HEK293 (cell line): ENCODE data around the gene CYP1B1.

Experiments
- CTCF ChIA-PET: fragments of 350-600 bp; formaldehyde crosslinking; extraction: SDS; loops from one replicate; lab custom pipeline; 2021; ENCODE audit warnings: antibody characterized with exemption; lab: Yijun Ruan, JAX
- POLR2A ChIA-PET: fragments of 300-600 bp; formaldehyde crosslinking; extraction: SDS; loops from one replicate; lab custom pipeline; 2020; ENCODE audit warnings: antibody characterized with exemption, inconsistent platforms; lab: Yijun Ruan, JAX
- H3K27ac ChIP-seq: fragments of 200-500 bp; sonication (Bioruptor generic); 2 replicates; pipeline ENCODE4 v1.5.1; 2014; ENCODE audit warnings: low read depth, low read length, control low read depth, inconsistent platforms; ENCODE audit errors: extremely low read depth
- H3K36me3 ChIP-seq, 2 experiments: fragments of 200-500 bp in 1 of 2; sonication (Bioruptor generic) in 1 of 2; 1 replicate in 1 of 2; 2 replicates in 1 of 2; pipeline ENCODE4 v1.5.1; 2014 to 2017; ENCODE audit warnings: inconsistent platforms in 2 of 2, low read length in 2 of 2; ENCODE audit not compliant: control insufficient read depth in 2 of 2, insufficient read depth in 1 of 2
- H3K4me1 ChIP-seq: fragments of 200-500 bp; sonication (Bioruptor generic); 2 replicates; pipeline ENCODE4 v1.5.1; 2014; ENCODE audit warnings: mild to moderate bottlenecking, low read length, inconsistent platforms; ENCODE audit not compliant: control insufficient read depth, insufficient read depth
- H3K4me3 ChIP-seq: 2 replicates; pipeline ENCODE4 v1.5.1; 2011; ENCODE audit warnings: low read depth, mild to moderate bottlenecking, control low read depth, low read length, moderate library complexity
- H3K9me3 ChIP-seq: fragments of 200-500 bp; sonication (Bioruptor generic); 2 replicates; pipeline ENCODE4 v1.5.1; 2014; ENCODE audit warnings: low read depth, low read length, inconsistent platforms; ENCODE audit not compliant: control insufficient read depth, insufficient read depth
- EGR2 ChIP-seq: fragments of 450-650 bp; formaldehyde crosslinking; IDR thresholded peaks from 2 replicates; pipeline ENCODE4 v1.5.1; 2016; ENCODE audit warnings: low read depth, missing biosample characterization, missing genetic modification characterization
- HOXD13 ChIP-seq: sonication (generic); formaldehyde crosslinking; IDR thresholded peaks from 2 replicates; pipeline ENCODE4 v1.8.0; 2022; ENCODE audit warnings: missing genetic modification reagents, borderline replicate concordance
- MEIS1 ChIP-seq: sonication (generic); formaldehyde crosslinking; IDR thresholded peaks from 2 replicates; pipeline ENCODE4 v1.8.1; 2022; ENCODE audit warnings: missing genetic modification reagents, mild to moderate bottlenecking, borderline replicate concordance
- MYNN ChIP-seq: fragments of 450-650 bp; formaldehyde crosslinking; IDR thresholded peaks from 2 replicates; pipeline ENCODE4 v1.5.1; 2016; ENCODE audit warnings: missing biosample characterization, missing genetic modification characterization, borderline replicate concordance
- MZF1 ChIP-seq: fragments of 450-650 bp; formaldehyde crosslinking; IDR thresholded peaks from 2 replicates; pipeline ENCODE4 v1.5.1; 2017; ENCODE audit warnings: missing biosample characterization, missing genetic modification characterization, borderline replicate concordance
- YY2 ChIP-seq: fragments of 450-650 bp; formaldehyde crosslinking; IDR thresholded peaks from 2 replicates; pipeline ENCODE4 v1.5.1; 2016; ENCODE audit warnings: missing biosample characterization, missing genetic modification characterization
- ZEB2 ChIP-seq: fragments of 450-650 bp; formaldehyde crosslinking; IDR thresholded peaks from 2 replicates; pipeline ENCODE4 v1.5.1; 2016; ENCODE audit warnings: missing biosample characterization, missing genetic modification characterization
- ZFP69B ChIP-seq: fragments of 450-650 bp; formaldehyde crosslinking; IDR thresholded peaks from 2 replicates; pipeline ENCODE4 v1.5.1; 2016; ENCODE audit warnings: missing biosample characterization, missing genetic modification characterization
- ZNF114 ChIP-seq: fragments of 450-650 bp; formaldehyde crosslinking; IDR thresholded peaks from 2 replicates; pipeline ENCODE4 v1.5.0; 2017; ENCODE audit warnings: missing biosample characterization, missing genetic modification characterization
- ZNF140 ChIP-seq: fragments of 450-650 bp; formaldehyde crosslinking; IDR thresholded peaks from 2 replicates; pipeline ENCODE4 v1.5.1; 2016; ENCODE audit warnings: missing biosample characterization, missing genetic modification characterization
- ZNF155 ChIP-seq: fragments of 450-650 bp; formaldehyde crosslinking; IDR thresholded peaks from 2 replicates; pipeline ENCODE4 v1.5.1; 2016; ENCODE audit warnings: missing biosample characterization, missing genetic modification characterization
- ZNF350 ChIP-seq: fragments of 450-650 bp; formaldehyde crosslinking; IDR thresholded peaks from 2 replicates; pipeline ENCODE4 v1.5.0; 2017; ENCODE audit warnings: missing biosample characterization, mild to moderate bottlenecking, missing genetic modification characterization
- ZNF423 ChIP-seq: fragments of 450-650 bp; formaldehyde crosslinking; IDR thresholded peaks from 2 replicates; pipeline ENCODE4 v1.5.1; 2016; ENCODE audit warnings: missing biosample characterization, missing genetic modification characterization
- ZNF473 ChIP-seq: fragments of 450-650 bp; formaldehyde crosslinking; IDR thresholded peaks from 2 replicates; pipeline ENCODE4 v1.5.1; 2017; ENCODE audit warnings: missing biosample characterization, missing genetic modification characterization
- ZNF549 ChIP-seq: fragments of 450-650 bp; IDR thresholded peaks from 2 replicates; pipeline ENCODE4 v1.5.1; 2018; ENCODE audit warnings: missing biosample characterization, missing genetic modification characterization, mild to moderate bottlenecking, inconsistent platforms, moderate library complexity
- ZNF555 ChIP-seq: fragments of 450-650 bp; formaldehyde crosslinking; conservative IDR thresholded peaks from 2 replicates; pipeline ENCODE4 v1.5.1; 2017; ENCODE audit warnings: missing biosample characterization, mild to moderate bottlenecking, missing genetic modification characterization, inconsistent platforms
- ZNF560 ChIP-seq: fragments of 450-650 bp; formaldehyde crosslinking; IDR thresholded peaks from 2 replicates; pipeline ENCODE4 v1.5.1; 2017; ENCODE audit warnings: missing biosample characterization, missing genetic modification characterization, borderline replicate concordance
- ZNF600 ChIP-seq: fragments of 450-650 bp; formaldehyde crosslinking; IDR thresholded peaks from 2 replicates; pipeline ENCODE4 v1.5.1; 2016; ENCODE audit warnings: missing biosample characterization, missing genetic modification characterization
- ZNF658 ChIP-seq: fragments of 450-650 bp; formaldehyde crosslinking; IDR thresholded peaks from 2 replicates; pipeline ENCODE4; 2016; ENCODE audit warnings: missing biosample characterization, missing genetic modification characterization
- ZNF664 ChIP-seq: fragments of 450-650 bp; formaldehyde crosslinking; IDR thresholded peaks from 2 replicates; pipeline ENCODE4 v1.5.1; 2016; ENCODE audit warnings: missing biosample characterization, missing genetic modification characterization
- ZNF707 ChIP-seq: fragments of 450-650 bp; formaldehyde crosslinking; IDR thresholded peaks from 2 replicates; pipeline ENCODE4 v1.5.1; 2016; ENCODE audit warnings: missing biosample characterization, missing genetic modification characterization
- ZSCAN23 ChIP-seq: fragments of 450-650 bp; formaldehyde crosslinking; IDR thresholded peaks from 2 replicates; pipeline ENCODE4 v1.5.1; 2016; ENCODE audit warnings: missing biosample characterization, missing genetic modification characterization
- ZSCAN30 ChIP-seq: fragments of 450-650 bp; IDR thresholded peaks from 2 replicates; pipeline ENCODE4 v1.5.1; 2018; ENCODE audit warnings: missing biosample characterization, mild to moderate bottlenecking, missing genetic modification characterization, moderate library complexity
- ZXDB ChIP-seq: fragments of 450-650 bp; formaldehyde crosslinking; IDR thresholded peaks from 2 replicates; pipeline ENCODE4 v1.5.1; 2016; ENCODE audit warnings: missing biosample characterization, missing genetic modification characterization
- TF ChIP-seq, protein P1 (sequence below): fragments of 450-650 bp; formaldehyde crosslinking; IDR thresholded peaks from 2 replicates; pipeline ENCODE4 v1.5.1; 2016; ENCODE audit warnings: missing biosample characterization, missing genetic modification characterization
- TF ChIP-seq, protein P2 (sequence below): fragments of 450-650 bp; formaldehyde crosslinking; IDR thresholded peaks from 2 replicates; pipeline ENCODE4 v1.5.1; 2017; ENCODE audit warnings: missing biosample characterization, missing genetic modification characterization
- TF ChIP-seq, protein P3 (sequence below): fragments of 450-650 bp; formaldehyde crosslinking; IDR thresholded peaks from 2 replicates; pipeline ENCODE4 v1.5.1; 2016; ENCODE audit warnings: missing biosample characterization, missing genetic modification characterization, borderline replicate concordance

CYP1B1 gene

DNA sequence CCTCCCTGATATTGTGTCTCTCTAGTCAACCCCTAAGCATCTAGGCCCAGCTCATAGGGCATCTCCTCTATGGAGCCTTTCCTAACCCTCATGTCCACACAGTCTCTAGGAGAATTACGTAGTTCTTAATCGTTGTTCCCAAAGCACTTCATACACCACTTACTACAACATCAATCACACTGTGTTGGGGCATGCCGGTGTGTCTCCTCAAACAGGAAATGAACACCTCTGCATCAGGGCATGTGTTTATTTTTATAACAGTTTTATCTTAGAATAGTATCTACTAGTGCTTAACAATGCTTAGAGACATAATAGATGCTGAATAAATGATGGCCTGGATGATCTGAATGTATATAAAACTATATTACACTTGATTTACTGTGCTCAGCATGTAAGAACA, 19.7 kb downstream of the CYP1B1 start (continued):
- TF ChIP-seq ZNF658 (tag by site-specific recombination) (no peak), ZNF423 (tag by site-specific recombination) (no peak), ZEB2 (tag by site-specific recombination) (no peak), ZNF664 (tag by site-specific recombination) (peak; percentile 54; the same call in 1 of the 2 replicates), ZNF155 (no peak)

DNA sequence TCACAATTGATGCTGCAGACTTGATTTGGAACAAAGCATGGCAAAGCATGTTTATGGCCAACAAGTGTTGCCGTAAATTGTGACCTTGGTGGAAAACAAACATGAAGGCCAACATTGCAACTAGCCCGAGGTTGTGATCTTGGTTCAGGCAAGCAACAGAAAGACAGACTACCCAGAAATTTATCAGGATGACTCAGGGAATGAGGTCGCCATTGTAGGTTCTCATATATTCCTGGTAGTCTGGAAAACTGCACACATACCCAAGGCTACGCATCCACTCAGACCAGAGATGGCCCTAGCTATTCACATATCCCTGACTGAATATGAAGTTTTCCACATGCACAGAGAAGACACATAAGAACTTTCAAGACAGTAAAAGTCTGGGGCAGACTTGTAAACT, 30.1 kb downstream of the CYP1B1 start:
- TF ChIP-seq, protein P1, sequence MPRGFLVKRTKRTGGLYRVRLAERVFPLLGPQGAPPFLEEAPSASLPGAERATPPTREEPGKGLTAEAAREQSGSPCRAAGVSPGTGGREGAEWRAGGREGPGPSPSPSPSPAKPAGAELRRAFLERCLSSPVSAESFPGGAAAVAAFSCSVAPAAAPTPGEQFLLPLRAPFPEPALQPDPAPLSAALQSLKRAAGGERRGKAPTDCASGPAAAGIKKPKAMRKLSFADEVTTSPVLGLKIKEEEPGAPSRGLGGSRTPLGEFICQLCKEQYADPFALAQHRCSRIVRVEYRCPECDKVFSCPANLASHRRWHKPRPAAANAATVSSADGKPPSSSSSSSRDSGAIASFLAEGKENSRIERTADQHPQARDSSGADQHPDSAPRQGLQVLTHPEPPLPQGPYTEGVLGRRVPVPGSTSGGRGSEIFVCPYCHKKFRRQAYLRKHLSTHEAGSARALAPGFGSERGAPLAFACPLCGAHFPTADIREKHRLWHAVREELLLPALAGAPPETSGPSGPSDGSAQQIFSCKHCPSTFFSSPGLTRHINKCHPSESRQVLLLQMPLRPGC: no peak
- no peak for TF ChIP-seq YY2 (tag by site-specific recombination)
- no peak for TF ChIP-seq ZFP69B (tag by site-specific recombination)
- TF ChIP-seq ZSCAN23: no peak
- TF ChIP-seq EGR2 (tag by site-specific recombination): no peak
- no peak for TF ChIP-seq MYNN (tag by site-specific recombination)
- TF ChIP-seq ZXDB: no peak
- TF ChIP-seq ZNF560 (tag by site-specific recombination): no peak
- no peak for TF ChIP-seq ZNF114 (tag by site-specific recombination)
- no peak for TF ChIP-seq ZNF140 (tag by site-specific recombination)
- Histone ChIP-seq H3K4me3 (no peak overlapping the region), H3K27ac (no peak overlapping the region), H3K4me1 (no peaks in the 10 kb centered on the region), H3K36me3 (no peaks in the 10 kb centered on the region), H3K9me3 (no peaks in the 10 kb centered on the region)
- CTCF ChIA-PET: interaction anchor here (0.7 to 1.4 kb wide), 4 partner anchors 16 to 68 kb away, joined by 3 to 4 read pairs (median 3); partner anchors contain the start of gene CYP1B1
- POLR2A ChIA-PET: no interaction called here

DNA sequence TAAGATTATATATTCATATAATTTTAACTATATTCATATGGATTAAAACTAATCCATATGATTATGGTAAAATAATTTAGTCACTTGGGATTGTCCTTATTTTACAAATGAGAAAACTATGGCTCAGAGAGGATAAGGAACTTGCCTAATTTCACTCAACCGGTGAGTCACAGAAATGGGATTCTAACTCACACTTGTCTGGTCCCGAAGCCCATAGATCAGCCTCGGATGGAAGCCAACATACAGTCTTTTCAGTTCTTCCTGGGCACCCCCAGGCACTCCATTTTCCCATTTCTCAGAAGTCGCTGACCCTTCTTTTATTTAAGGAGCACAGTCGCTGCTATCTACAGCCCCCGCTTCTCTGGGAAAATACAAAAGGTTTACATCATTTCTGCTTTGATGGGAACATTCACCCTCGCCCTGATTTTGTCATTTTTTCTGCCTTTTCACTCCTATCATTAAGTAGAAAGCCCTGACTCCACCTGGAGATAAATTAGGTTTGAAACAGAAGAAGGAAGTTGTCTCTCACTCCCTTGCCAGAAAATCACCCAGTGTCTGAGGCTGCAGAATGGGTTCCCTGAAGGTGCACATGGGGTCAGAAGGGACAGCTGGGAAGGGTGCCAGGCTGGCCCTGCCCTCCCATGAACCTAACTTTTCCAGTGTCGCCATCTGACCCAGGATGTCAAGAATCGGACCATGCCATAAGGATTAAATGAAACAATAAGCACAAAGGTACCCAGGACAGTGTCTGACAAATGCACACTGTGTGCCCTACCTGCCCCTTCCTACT, 36.6 kb downstream of the CYP1B1 start:
- Histone ChIP-seq H3K4me3 (no peak overlapping the region), H3K9me3 (no peaks in the 10 kb centered on the region), H3K4me1 (no peaks in the 10 kb centered on the region; the same call in 1 of the 2 replicates), H3K36me3 (no peaks in the 10 kb centered on the region), H3K27ac (no peak overlapping the region)
- ChIA-PET POLR2A (no interaction called here), CTCF (no interaction called here)
- TF ChIP-seq, protein P2, sequence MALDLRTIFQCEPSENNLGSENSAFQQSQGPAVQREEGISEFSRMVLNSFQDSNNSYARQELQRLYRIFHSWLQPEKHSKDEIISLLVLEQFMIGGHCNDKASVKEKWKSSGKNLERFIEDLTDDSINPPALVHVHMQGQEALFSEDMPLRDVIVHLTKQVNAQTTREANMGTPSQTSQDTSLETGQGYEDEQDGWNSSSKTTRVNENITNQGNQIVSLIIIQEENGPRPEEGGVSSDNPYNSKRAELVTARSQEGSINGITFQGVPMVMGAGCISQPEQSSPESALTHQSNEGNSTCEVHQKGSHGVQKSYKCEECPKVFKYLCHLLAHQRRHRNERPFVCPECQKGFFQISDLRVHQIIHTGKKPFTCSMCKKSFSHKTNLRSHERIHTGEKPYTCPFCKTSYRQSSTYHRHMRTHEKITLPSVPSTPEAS (tag by site-specific recombination): no peak
- TF ChIP-seq MEIS1 (CRISPR knock-in tag): no peak
- TF ChIP-seq ZNF423 (tag by site-specific recombination): no peak
- TF ChIP-seq MZF1 (tag by site-specific recombination): no peak
- TF ChIP-seq ZSCAN30 (tag by site-specific recombination): no peak
- TF ChIP-seq ZNF350 (tag by site-specific recombination): no peak
- TF ChIP-seq, protein P3, sequence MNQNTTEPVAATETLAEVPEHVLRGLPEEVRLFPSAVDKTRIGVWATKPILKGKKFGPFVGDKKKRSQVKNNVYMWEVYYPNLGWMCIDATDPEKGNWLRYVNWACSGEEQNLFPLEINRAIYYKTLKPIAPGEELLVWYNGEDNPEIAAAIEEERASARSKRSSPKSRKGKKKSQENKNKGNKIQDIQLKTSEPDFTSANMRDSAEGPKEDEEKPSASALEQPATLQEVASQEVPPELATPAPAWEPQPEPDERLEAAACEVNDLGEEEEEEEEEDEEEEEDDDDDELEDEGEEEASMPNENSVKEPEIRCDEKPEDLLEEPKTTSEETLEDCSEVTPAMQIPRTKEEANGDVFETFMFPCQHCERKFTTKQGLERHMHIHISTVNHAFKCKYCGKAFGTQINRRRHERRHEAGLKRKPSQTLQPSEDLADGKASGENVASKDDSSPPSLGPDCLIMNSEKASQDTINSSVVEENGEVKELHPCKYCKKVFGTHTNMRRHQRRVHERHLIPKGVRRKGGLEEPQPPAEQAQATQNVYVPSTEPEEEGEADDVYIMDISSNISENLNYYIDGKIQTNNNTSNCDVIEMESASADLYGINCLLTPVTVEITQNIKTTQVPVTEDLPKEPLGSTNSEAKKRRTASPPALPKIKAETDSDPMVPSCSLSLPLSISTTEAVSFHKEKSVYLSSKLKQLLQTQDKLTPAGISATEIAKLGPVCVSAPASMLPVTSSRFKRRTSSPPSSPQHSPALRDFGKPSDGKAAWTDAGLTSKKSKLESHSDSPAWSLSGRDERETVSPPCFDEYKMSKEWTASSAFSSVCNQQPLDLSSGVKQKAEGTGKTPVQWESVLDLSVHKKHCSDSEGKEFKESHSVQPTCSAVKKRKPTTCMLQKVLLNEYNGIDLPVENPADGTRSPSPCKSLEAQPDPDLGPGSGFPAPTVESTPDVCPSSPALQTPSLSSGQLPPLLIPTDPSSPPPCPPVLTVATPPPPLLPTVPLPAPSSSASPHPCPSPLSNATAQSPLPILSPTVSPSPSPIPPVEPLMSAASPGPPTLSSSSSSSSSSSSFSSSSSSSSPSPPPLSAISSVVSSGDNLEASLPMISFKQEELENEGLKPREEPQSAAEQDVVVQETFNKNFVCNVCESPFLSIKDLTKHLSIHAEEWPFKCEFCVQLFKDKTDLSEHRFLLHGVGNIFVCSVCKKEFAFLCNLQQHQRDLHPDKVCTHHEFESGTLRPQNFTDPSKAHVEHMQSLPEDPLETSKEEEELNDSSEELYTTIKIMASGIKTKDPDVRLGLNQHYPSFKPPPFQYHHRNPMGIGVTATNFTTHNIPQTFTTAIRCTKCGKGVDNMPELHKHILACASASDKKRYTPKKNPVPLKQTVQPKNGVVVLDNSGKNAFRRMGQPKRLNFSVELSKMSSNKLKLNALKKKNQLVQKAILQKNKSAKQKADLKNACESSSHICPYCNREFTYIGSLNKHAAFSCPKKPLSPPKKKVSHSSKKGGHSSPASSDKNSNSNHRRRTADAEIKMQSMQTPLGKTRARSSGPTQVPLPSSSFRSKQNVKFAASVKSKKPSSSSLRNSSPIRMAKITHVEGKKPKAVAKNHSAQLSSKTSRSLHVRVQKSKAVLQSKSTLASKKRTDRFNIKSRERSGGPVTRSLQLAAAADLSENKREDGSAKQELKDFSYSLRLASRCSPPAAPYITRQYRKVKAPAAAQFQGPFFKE (tag by site-specific recombination): no peak
- no peak for TF ChIP-seq ZNF707
- TF ChIP-seq ZNF549 (tag by site-specific recombination): no peak
- TF ChIP-seq ZNF600 (tag by site-specific recombination): no peak
- TF ChIP-seq ZNF473 (tag by site-specific recombination): no peak
- no peak for TF ChIP-seq ZNF555 (tag by site-specific recombination)
- no peak for TF ChIP-seq HOXD13
